ENCODE measurements around the gene TMEM181.

GRCh38 chr6:158528826-158529225, 31.1 kb upstream of the TMEM181 start:
- TF ChIP-seq, protein P1, sequence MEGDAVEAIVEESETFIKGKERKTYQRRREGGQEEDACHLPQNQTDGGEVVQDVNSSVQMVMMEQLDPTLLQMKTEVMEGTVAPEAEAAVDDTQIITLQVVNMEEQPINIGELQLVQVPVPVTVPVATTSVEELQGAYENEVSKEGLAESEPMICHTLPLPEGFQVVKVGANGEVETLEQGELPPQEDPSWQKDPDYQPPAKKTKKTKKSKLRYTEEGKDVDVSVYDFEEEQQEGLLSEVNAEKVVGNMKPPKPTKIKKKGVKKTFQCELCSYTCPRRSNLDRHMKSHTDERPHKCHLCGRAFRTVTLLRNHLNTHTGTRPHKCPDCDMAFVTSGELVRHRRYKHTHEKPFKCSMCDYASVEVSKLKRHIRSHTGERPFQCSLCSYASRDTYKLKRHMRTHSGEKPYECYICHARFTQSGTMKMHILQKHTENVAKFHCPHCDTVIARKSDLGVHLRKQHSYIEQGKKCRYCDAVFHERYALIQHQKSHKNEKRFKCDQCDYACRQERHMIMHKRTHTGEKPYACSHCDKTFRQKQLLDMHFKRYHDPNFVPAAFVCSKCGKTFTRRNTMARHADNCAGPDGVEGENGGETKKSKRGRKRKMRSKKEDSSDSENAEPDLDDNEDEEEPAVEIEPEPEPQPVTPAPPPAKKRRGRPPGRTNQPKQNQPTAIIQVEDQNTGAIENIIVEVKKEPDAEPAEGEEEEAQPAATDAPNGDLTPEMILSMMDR (IDR thresholded peaks at IDR 0.05) = no peak
- no peak for TF ChIP-seq POLR2A (IDR thresholded peaks at IDR 0.05)

Measured in esophagus squamous epithelium (tissue), 4 donors.